SH-SY5Y (cell line): Measurements from ENCODE around the gene RAB43.

Experiments used
- GATA2 ChIP-seq: IDR thresholded peaks from 2 replicates; pipeline ENCODE4 v1.6.1; 2011; ENCODE audit warnings: mild to moderate bottlenecking, low read depth, low read length
- GATA3 ChIP-seq: IDR thresholded peaks from 2 replicates; pipeline ENCODE4 v1.6.1; 2011; ENCODE audit warnings: low read depth, mild to moderate bottlenecking, low read length, moderate library complexity

DNA sequence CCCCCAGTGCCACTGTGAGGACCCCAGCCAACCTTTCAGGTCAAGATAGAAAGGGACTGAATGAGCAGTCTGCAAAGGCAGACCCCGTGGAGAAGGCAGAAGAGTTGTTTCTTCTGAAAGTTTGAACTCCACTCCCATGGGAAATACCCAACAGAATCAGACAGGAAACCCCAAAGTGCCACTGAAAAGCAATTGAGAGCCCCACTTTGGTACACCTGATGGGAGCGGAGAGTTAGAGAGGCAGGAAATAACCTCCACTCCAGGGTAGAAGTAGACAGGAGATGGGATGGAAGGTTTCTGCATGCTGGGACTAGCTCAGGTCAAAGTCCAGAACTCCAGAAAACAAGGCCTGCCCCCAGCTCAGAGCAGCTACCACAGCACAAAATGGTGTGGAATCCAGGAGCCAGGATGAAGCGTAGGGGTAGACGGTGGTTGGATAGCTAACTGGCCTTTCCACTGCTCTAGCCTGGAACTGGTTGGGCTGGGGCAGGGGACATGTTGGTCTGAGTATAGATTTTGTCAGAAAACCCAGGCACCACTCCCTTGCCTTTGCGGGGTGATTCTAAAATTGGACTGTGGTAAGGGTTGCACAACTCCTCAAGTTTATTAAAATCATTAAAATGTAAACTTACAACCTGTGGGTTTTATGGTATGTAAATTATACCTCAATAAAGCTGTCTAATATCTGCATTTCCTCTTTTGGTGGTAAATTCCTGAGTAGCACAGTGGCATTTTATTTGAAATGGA lies 1.9 kb upstream of the RAB43 start:
- TF ChIP-seq GATA2 (no peak), GATA3 (no peak)
